K562 (cell line): ENCODE data around the gene GTF2I. TPM values are rescaled to one million over a fixed set of nuclear protein-coding genes. Genes with fewer than 3 reads are reported as not detected.
"Not testable (repeated sequence)": the region's sequence is repeated elsewhere in the genome, so short reads cannot be mapped to it uniquely, and the experiment has no call there.

Source experiments
- ATAC-seq: fragments of 200-7000 bp; cut with Tn5 transposase; 3 replicates; pipeline ENCODE4 v1.9.1; 2020; ENCODE audit warnings: moderate library complexity
- BruUV-seq: library from RNA; stranded (reverse); fragments of 400-500 nt; replicated peaks from 2 replicates; lab custom pipeline; 2021; lab: Mats Ljungman, UMichigan
- CTCF ChIA-PET: fragments of 300-600 bp; formaldehyde crosslinking; extraction: SDS; loops from one replicate; lab custom pipeline; 2021; ENCODE audit warnings: low intra/inter-chr PET ratio; lab: Yijun Ruan, JAX
- POLR2A ChIA-PET: fragments of 300-600, 350-650 bp; sonication (Branson Sonifier 250); formaldehyde crosslinking; extraction: SDS; loops from one replicate; lab custom pipeline; 2021; ENCODE audit warnings: antibody characterized with exemption, inconsistent platforms; lab: Yijun Ruan, JAX
- DNase-seq, 4 experiments: peaks; one replicate each; pipeline versions ENCODE4 v3.0.0 to v3.0.0-alpha.2; 2011 to 2018; ENCODE audit warnings: low spot score in 3 of 4, mixed read lengths in 3 of 4; ENCODE audit errors: extremely low read depth in 1 of 4
- FAIRE-seq: peaks from 2 replicates; lab custom pipeline; 2011; peaks lifted over from hg19 to GRCh38; lab: Jason Lieb, UNC
- H2AFZ ChIP-seq: 2 replicates; pipeline ENCODE4 v1.6.0; 2011; ENCODE audit warnings: low read depth, low read length, control low read depth, inconsistent platforms
- H3K27ac ChIP-seq: fragments of 200-600 bp; 3 replicates; pipeline ENCODE4 v1.8.0; 2011; ENCODE audit warnings: low read depth, mild to moderate bottlenecking, control low read depth, inconsistent platforms, low read length, moderate library complexity, mixed read lengths; ENCODE audit errors: extremely low read depth
- H3K27me3 ChIP-seq, 2 experiments: fragments of 300-600 bp in 1 of 2; 2 replicates in 1 of 2; 3 replicates in 1 of 2; pipeline versions ENCODE4 v1.6.0 to v1.8.0; 2011; ENCODE audit warnings: inconsistent platforms in 2 of 2, low read length in 2 of 2, mild to moderate bottlenecking in 1 of 2, mixed read lengths in 1 of 2, moderate library complexity in 1 of 2; ENCODE audit not compliant: control insufficient read depth in 2 of 2, insufficient read depth in 2 of 2
- H3K36me3 ChIP-seq: fragments of 300-600 bp; 3 replicates; pipeline ENCODE4 v1.8.0; 2011; ENCODE audit warnings: mild to moderate bottlenecking, low read length, inconsistent platforms; ENCODE audit not compliant: control insufficient read depth, insufficient read depth
- H3K4me1 ChIP-seq, 2 experiments: fragments of 200-600 bp in 1 of 2; replicated peaks in 1 of 2; 2 replicates in 1 of 2; 3 replicates in 1 of 2; pipeline versions ENCODE4 v1.5.1 to v1.8.0; 2011; ENCODE audit warnings: inconsistent platforms in 2 of 2, low read length in 2 of 2, mild to moderate bottlenecking in 1 of 2, mixed read lengths in 1 of 2, moderate library complexity in 1 of 2; ENCODE audit not compliant: control insufficient read depth in 2 of 2, insufficient read depth in 2 of 2
- H3K4me2 ChIP-seq: 2 replicates; pipeline ENCODE4 v1.6.1; 2011; ENCODE audit warnings: low read length, control low read depth, inconsistent platforms, mixed read lengths; ENCODE audit not compliant: insufficient read depth
- H3K4me3 ChIP-seq: fragments of 200-600 bp; sonication (generic), shearing (Covaris generic); 2 replicates; pipeline ENCODE4 v1.5.1; 2016; ENCODE audit warnings: control low read depth, inconsistent platforms
- H3K79me2 ChIP-seq: fragments of 200-600 bp; 3 replicates; pipeline ENCODE4 v1.8.0; 2011; ENCODE audit warnings: low read length, inconsistent platforms; ENCODE audit not compliant: control insufficient read depth, insufficient read depth
- H3K9ac ChIP-seq, 2 experiments: 2 replicates each; pipeline versions ENCODE4 v1.6.0 to v1.6.1; 2011; ENCODE audit warnings: low read depth in 2 of 2, low read length in 2 of 2, control low read depth in 1 of 2, inconsistent platforms in 1 of 2, mild to moderate bottlenecking in 1 of 2, mixed read lengths in 1 of 2; ENCODE audit not compliant: insufficient read depth in 1 of 2
- H3K9me1 ChIP-seq: one replicate; pipeline ENCODE4 v1.6.0; 2011; ENCODE audit warnings: inconsistent platforms, mild to moderate bottlenecking, low read length, moderate library complexity; ENCODE audit not compliant: control insufficient read depth, insufficient read depth
- H3K9me3 ChIP-seq: replicated peaks from 2 replicates; pipeline ENCODE4 v1.5.1; 2011; ENCODE audit warnings: low read depth, low read length, inconsistent platforms; ENCODE audit not compliant: control insufficient read depth, insufficient read depth
- H4K20me1 ChIP-seq: replicated peaks from 2 replicates; pipeline ENCODE4 v1.6.1; 2011; ENCODE audit warnings: low read length, inconsistent platforms, mixed read lengths; ENCODE audit not compliant: control insufficient read depth, insufficient read depth
- GATA2 ChIP-seq: sonication (generic); formaldehyde crosslinking; IDR thresholded peaks from 2 replicates; pipeline ENCODE4 v1.4.0; 2020; ENCODE audit warnings: mild to moderate bottlenecking, missing genetic modification reagents
- RBM39 ChIP-seq: fragments of 200-400 bp; formaldehyde crosslinking; optimal IDR thresholded peaks from 2 replicates; pipeline ENCODE3; 2018; ENCODE audit warnings: low read depth, low read length
- RHOXF2B ChIP-seq: fragments of 250-450 bp; sonication (Bioruptor Pico); conservative IDR thresholded peaks from 2 replicates; pipeline ENCODE4 v1.5.1; 2021
- TRIM28 ChIP-seq: fragments of 450-650 bp; IDR thresholded peaks from 2 replicates; pipeline ENCODE4 v1.6.1; 2017
- YY1 ChIP-seq, 3 experiments: IDR thresholded peaks; 2 replicates each; pipeline ENCODE4 v1.6.1; 2011; ENCODE audit warnings: low read length in 2 of 3, mild to moderate bottlenecking in 2 of 3, moderate library complexity in 2 of 3, borderline replicate concordance in 1 of 3, control low read depth in 1 of 3, low read depth in 1 of 3; ENCODE audit not compliant: insufficient read depth in 3 of 3, insufficient replicate concordance in 2 of 3, control insufficient read depth in 1 of 3, insufficient read length in 1 of 3; ENCODE audit errors: extremely low read depth in 1 of 3
- ZBTB34 ChIP-seq: fragments of 250-450 bp; sonication (Bioruptor Pico); IDR thresholded peaks from 2 replicates; pipeline ENCODE4 v1.8.0; 2021; ENCODE audit warnings: mild to moderate bottlenecking, moderate library complexity
- WGBS: fragments of 100-300 bp; shearing (Covaris generic); methylation state at CpG from one replicate; pipeline ENCODE4 v1.1.6; 2016; ENCODE audit warnings: low coverage, mixed read lengths; ENCODE audit not compliant: insufficient coverage; ENCODE audit errors: missing lambda C conversion rate; 5-methylcytosine and 5-hydroxymethylcytosine counted together
- in situ Hi-C: fragments of 300-500 bp; cut with MboI; formaldehyde crosslinking; loops from 4 replicates; pipeline ENCODE4 v1.15.0; 2018; ENCODE audit warnings: inconsistent platforms, mixed read lengths
- intact Hi-C: fragments of 100-400 bp; cut with micrococcal nuclease; formaldehyde crosslinking; loops from 2 replicates; pipeline ENCODE4 v1.14.2; 2022
- polyA plus RNA-seq, 8 experiments: library from polyadenylated mRNA; depleted of rRNA in 4 of 8; stranded (reverse) in 5 of 8; unstranded in 3 of 8; fragments of >200 nt; fragmentation: Nextera tagmentation in 2 of 8; fragmentation: Illumina TruSeq in 1 of 8; extraction: Ambion mirVana in 2 of 8; extraction: Trizol in 1 of 8; gene quantifications; 2 replicates each; pipeline versions ENCODE4 v1.2.1 to v1.2.3, GENCODE V29; 2011 to 2014; ENCODE audit warnings: inconsistent platforms in 1 of 8, missing spikeins in 1 of 8
- total RNA-seq, 7 experiments: library from RNA; depleted of rRNA in 6 of 7; stranded (reverse); fragments of >200 nt in 6 of 7; fragmentation: Illumina TruSeq in 2 of 7; extraction: Trizol in 2 of 7; gene quantifications; 2 replicates each; pipeline versions ENCODE4 v1.2.1 to v1.2.3, GENCODE V29; 2011 to 2021; ENCODE audit warnings: low replicate concordance in 1 of 7
- TF ChIP-seq, protein P1 (sequence below): fragments of 450-650 bp; IDR thresholded peaks from 2 replicates; pipeline ENCODE4 v1.6.1; 2016; ENCODE audit warnings: antibody characterized with exemption
- TF ChIP-seq, protein P2 (sequence below): fragments of 450-650 bp; IDR thresholded peaks from one replicate; pipeline ENCODE4 v1.6.1; 2018; ENCODE audit warnings: mild to moderate bottlenecking, moderate library complexity; ENCODE audit not compliant: partially characterized antibody

Gene GTF2I
- total and polyA plus RNA-seq, 9 of the 15 experiments (the other 6 are each of a cell fraction or from before 2014, with no cell fraction given) = 8.4 to 161 (median 90.0) TPM

DNA sequence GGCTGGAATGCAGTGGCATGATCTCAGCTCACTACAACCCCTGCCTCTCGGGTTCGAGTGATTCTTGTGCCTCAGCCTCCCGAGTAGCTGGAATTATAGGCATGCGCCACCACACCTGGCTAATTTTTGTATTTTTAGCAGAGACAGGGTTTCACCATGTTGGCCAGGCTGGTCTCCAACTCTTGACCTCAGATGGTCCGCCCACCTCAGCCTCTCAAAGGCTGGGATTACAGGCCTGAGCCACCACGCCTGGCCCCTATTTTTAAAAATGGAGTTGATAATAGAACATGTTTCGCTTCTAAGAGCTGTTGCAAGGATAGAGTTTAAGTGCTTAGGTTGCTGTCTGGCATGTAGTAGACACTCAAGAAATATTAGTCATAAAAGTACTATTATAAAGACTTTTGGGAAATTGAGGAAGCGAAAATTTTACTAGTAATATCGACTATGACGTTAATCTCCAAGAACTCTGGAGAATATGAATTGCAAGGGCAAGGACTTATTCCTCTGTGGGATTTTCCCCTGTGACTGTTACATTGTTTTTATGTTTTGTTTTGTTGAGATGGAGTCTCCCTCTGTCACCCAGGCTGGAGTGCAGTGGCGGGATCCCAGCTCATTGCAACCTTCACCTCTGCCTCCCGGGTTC, 7.9 kb downstream of the GTF2I start:
- DNase-seq (no peak), FAIRE-seq (no peak), ATAC-seq (no peak)
- POLR2A ChIA-PET = interaction anchor here (1.6 kb wide), 1 partner anchor 22 kb away, joined by 4 read pairs; no protein-coding TSS in a partner anchor
- H3K4me1 ChIP-seq = peaks cover 7 to 12% of the 10 kb centered on the region in 2 experiments; a peak in 3 of 5 replicates
- BruUV-seq = no TSS peak
- no peaks in the 10 kb centered on the region for H4K20me1 ChIP-seq
- H3K9ac ChIP-seq = no peak overlapping the region
- H3K4me3 ChIP-seq = no peak overlapping the region
- TF ChIP-seq RBM39 (no peak), ZBTB34 (CRISPR knock-in tag) (no peak), YY1 (IDR thresholded peaks at IDR 0.05; ENCODE audit: borderline replicate concordance in 1 of 3, control insufficient read depth in 1 of 3, extremely low read depth in 1 of 3, insufficient read depth in 3 of 3, insufficient read length in 1 of 3, insufficient replicate concordance in 2 of 3, low read depth in 1 of 3, low read length in 2 of 3) (no peak), TRIM28 (no peak), RHOXF2B (CRISPR knock-in tag) (no peak), GATA2 (CRISPR knock-in tag) (no peak)
- TF ChIP-seq, protein P1, sequence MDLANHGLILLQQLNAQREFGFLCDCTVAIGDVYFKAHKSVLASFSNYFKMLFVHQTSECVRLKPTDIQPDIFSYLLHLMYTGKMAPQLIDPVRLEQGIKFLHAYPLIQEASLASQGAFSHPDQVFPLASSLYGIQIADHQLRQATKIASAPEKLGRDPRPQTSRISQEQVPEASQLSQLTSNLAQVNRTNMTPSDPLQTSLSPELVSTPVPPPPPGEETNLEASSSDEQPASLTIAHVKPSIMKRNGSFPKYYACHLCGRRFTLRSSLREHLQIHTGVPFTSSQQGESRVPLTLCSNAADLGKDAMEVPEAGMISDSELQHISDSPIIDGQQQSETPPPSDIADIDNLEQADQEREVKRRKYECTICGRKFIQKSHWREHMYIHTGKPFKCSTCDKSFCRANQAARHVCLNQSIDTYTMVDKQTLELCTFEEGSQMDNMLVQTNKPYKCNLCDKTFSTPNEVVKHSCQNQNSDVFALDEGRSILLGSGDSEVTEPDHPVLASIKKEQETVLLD = no peak
- TF ChIP-seq, protein P2, sequence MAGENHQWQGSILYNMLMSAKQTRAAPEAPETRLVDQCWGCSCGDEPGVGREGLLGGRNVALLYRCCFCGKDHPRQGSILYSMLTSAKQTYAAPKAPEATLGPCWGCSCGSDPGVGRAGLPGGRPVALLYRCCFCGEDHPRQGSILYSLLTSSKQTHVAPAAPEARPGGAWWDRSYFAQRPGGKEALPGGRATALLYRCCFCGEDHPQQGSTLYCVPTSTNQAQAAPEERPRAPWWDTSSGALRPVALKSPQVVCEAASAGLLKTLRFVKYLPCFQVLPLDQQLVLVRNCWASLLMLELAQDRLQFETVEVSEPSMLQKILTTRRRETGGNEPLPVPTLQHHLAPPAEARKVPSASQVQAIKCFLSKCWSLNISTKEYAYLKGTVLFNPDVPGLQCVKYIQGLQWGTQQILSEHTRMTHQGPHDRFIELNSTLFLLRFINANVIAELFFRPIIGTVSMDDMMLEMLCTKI = no peak
- WGBS = 91% methylated on average over 12 of the region's 12 CpGs
- in situ Hi-C loops (no loop called here), intact Hi-C loops (no loop called here)
- no peak overlapping the region for H3K4me2 ChIP-seq
- no peaks in the 10 kb centered on the region for H3K9me1 ChIP-seq
- H3K36me3 ChIP-seq = peaks cover 54% of the 10 kb centered on the region
- H3K27ac ChIP-seq = no peak overlapping the region
- no peaks in the 10 kb centered on the region for H3K9me3 ChIP-seq
- CTCF ChIA-PET = no interaction called here
- peaks cover 95% of the 10 kb centered on the region for H3K79me2 ChIP-seq
- H2AFZ ChIP-seq = no peak overlapping the region
- H3K27me3 ChIP-seq = no peaks in the 10 kb centered on the region

DNA sequence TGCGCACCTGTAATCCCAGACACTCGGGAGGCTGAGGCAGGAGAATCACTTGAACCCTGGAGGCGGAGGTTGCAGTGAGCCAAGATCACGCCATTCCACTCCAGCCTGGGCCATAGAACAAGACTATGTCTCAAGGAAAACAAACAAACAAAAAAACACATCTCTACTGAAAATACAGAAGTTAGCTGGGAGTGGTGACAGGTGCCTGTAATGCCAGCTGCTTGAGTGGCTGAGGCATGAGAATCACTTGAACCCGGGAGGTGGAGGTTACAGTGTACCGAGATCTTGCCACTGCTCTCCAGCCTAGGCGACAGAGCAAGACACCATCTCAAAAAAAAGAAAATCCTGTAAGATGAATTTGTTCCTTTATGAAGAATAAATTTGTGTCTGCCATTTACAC, 9.5 kb downstream of the GTF2I start:
- H3K27ac ChIP-seq, H3K27me3 ChIP-seq, CTCF ChIA-PET, H4K20me1 ChIP-seq, BruUV-seq, H3K4me1 ChIP-seq, H3K9ac ChIP-seq, POLR2A ChIA-PET, intact Hi-C loops, H3K4me3 ChIP-seq, H3K4me2 ChIP-seq, H3K9me3 ChIP-seq, DNase-seq, FAIRE-seq, H2AFZ ChIP-seq, H3K9me1 ChIP-seq, in situ Hi-C loops, ATAC-seq: not testable (repeated sequence)
- Histone ChIP-seq H3K79me2 (peaks cover 95% of the 10 kb centered on the region), H3K36me3 (peaks cover 44% of the 10 kb centered on the region)
- whole genome bisulfite sequencing = 100% methylated on average over 7 of the region's 7 CpGs
